Fibroblast of the aortic adventitia (primary cell): ENCODE results near the gene FAM13A. TPM values are rescaled to one million over a fixed set of nuclear protein-coding genes. Genes with fewer than 3 reads are reported as not detected.

Experiments used
- DNase-seq: peaks from one replicate; pipeline ENCODE4 v3.0.0-alpha.2; 2010; ENCODE audit warnings: low read depth
- H3K4me3 ChIP-seq: 2 replicates; pipeline ENCODE4 v1.5.1; 2011; ENCODE audit warnings: low read depth, mild to moderate bottlenecking, control low read depth, low read length, moderate library complexity
- total RNA-seq: library from RNA; depleted of rRNA; stranded (reverse); fragments of >200 nt; gene quantifications from 2 replicates; pipeline ENCODE4 v1.2.3, GENCODE V29; 2012; ENCODE audit warnings: low replicate concordance
- TF ChIP-seq, protein P1 (sequence below): IDR thresholded peaks from 2 replicates; pipeline ENCODE4 v1.5.1; 2011; ENCODE audit warnings: mild to moderate bottlenecking, low read length, control low read depth, inconsistent platforms; ENCODE audit not compliant: insufficient read depth

Gene FAM13A
- total RNA-seq, 1 donor: 23.5 TPM

- H3K4me3 ChIP-seq: no peak overlapping the region
- no peak for DNase-seq
- TF ChIP-seq, protein P1, sequence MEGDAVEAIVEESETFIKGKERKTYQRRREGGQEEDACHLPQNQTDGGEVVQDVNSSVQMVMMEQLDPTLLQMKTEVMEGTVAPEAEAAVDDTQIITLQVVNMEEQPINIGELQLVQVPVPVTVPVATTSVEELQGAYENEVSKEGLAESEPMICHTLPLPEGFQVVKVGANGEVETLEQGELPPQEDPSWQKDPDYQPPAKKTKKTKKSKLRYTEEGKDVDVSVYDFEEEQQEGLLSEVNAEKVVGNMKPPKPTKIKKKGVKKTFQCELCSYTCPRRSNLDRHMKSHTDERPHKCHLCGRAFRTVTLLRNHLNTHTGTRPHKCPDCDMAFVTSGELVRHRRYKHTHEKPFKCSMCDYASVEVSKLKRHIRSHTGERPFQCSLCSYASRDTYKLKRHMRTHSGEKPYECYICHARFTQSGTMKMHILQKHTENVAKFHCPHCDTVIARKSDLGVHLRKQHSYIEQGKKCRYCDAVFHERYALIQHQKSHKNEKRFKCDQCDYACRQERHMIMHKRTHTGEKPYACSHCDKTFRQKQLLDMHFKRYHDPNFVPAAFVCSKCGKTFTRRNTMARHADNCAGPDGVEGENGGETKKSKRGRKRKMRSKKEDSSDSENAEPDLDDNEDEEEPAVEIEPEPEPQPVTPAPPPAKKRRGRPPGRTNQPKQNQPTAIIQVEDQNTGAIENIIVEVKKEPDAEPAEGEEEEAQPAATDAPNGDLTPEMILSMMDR: no peak
Observed at GRCh38 chr4:88810325-88810724, 246.7 kb downstream of the FAM13A start.

- peak overlapping the region; percentile 11 for H3K4me3 ChIP-seq
- peak; percentile 43 for DNase-seq
- TF ChIP-seq, protein P1: no peak
Observed at GRCh38 chr4:88809576-88810219, 247.3 kb downstream of the FAM13A start.

DNA sequence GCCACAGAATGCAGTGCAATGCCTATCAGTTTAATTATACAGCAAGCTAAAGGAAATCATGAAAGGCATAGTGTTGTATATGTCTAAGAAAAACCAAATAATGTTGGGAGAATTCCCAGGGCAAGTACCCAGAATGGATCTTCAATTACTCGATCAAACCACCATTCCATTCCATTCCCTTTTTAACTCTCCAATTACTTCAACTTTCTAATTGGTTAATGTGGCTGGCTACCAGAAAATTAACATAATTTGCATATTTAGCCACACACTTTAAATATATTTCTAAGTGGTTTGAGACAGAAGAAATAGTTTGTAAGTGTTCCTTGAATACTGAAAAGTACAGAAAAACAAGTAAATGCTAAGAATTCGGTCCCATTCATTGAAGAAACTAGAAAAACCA, 247.9 kb downstream of the FAM13A start:
- no peak for DNase-seq
- TF ChIP-seq, protein P1: no peak
- no peak overlapping the region for H3K4me3 ChIP-seq

- no peak overlapping the region for H3K4me3 ChIP-seq
- TF ChIP-seq, protein P1: no peak
- peak; percentile 62 for DNase-seq
Observed at GRCh38 chr4:88807499-88807898, 249.5 kb downstream of the FAM13A start.

DNA sequence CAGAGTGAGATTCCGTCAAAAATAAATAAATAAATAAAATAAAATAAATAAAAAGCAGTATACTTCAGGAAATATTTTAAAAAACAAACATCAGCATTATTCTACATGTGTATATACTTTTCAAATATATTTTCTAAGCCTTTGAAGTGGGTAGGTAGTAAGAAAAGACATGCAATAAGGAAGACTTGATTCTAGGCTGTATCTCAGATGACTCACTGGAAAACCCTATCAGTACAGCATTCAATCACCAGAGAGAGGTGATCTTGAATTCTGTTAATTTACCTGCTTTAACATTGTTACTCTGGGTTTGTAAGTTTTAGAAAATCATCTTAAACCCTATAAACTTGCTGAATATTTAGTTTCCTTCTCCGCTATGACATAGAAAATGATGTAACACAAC, 252.8 kb downstream of the FAM13A start:
- TF ChIP-seq, protein P1: no peak
- H3K4me3 ChIP-seq: no peak overlapping the region
- DNase-seq: no peak

DNA sequence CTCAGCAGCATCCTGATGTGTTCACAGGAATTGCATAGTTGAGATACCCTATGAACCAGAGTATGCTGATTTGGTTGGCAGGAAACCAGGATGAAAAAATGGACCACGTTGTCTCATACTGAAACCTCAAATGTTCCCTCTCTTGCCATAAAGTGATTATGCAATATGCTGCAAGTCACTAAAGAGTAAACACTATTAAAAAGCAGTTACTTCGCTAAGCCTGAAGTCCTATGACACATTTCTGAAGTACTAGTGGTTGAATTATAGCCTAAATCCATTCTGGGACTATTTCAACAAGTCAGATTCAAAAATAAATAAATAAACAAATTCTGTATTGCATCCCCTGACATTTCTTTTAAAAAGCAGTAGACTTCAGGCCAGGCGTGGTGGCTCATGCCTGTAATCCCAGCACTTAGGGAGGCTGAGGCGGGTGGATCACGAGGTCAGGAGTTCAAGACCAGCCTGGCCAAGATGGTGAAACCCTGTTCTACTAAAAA, 253.3 kb downstream of the FAM13A start:
- TF ChIP-seq, protein P1: no peak
- peak; percentile 92 for DNase-seq
- H3K4me3 ChIP-seq: no peak overlapping the region

GRCh38 chr4:88802585-88803286, 254.2 kb downstream of the FAM13A start:
- DNase-seq: no peak
- no peak overlapping the region for H3K4me3 ChIP-seq
- TF ChIP-seq, protein P1: no peak
